GM12872 (cell line): ENCODE measurements around the gene SP140L.

ENCODE experiments used
- CTCF ChIP-seq: IDR thresholded peaks from 3 replicates; pipeline ENCODE4 v1.5.1; 2011; ENCODE audit warnings: low read depth, mild to moderate bottlenecking, low read length, moderate library complexity; ENCODE audit not compliant: insufficient read depth

Gene SP140L

GRCh38 chr2:230425377-230425776 lies 98.4 kb downstream of the SP140L start:
- TF ChIP-seq CTCF, result no peak

GRCh38 chr2:230429513-230429912 lies 102.5 kb downstream of the SP140L start:
- no peak for TF ChIP-seq CTCF

- no peak for TF ChIP-seq CTCF
These were observed 104.2 kb downstream of the SP140L start for GRCh38 chr2:230430957-230431910.

- TF ChIP-seq CTCF, result no peak
These were observed 107.8 kb downstream of the SP140L start for GRCh38 chr2:230434677-230435324.

- TF ChIP-seq CTCF, result no peak
These were observed 108.4 kb downstream of the SP140L start for GRCh38 chr2:230435431-230435830.

- no peak for TF ChIP-seq CTCF
These were observed 112.6 kb downstream of the SP140L start for GRCh38 chr2:230439590-230439989.

GRCh38 chr2:230441227-230441897 lies 114.4 kb downstream of the SP140L start:
- no peak for TF ChIP-seq CTCF
